Testis (tissue), 2 donors: Measurements from ENCODE around the gene CCDC116.

Experiments
- CTCF ChIP-seq, 3 experiments: fragments of 450-650 bp in 2 of 3; fragments of 200-600 bp in 1 of 3; sonication (generic) in 1 of 3; IDR thresholded peaks; one replicate each; pipeline ENCODE4 v1.5.1; 2016 to 2019; ENCODE audit warnings: antibody characterized with exemption in 3 of 3, mild to moderate bottlenecking in 2 of 3, moderate library complexity in 1 of 3
- POLR2A ChIP-seq: fragments of 450-650 bp; IDR thresholded peaks from one replicate; pipeline ENCODE4 v1.6.1; 2017; ENCODE audit warnings: antibody characterized with exemption, mild to moderate bottlenecking, moderate library complexity

GRCh38 chr22:21606775-21607174 is 25.8 kb upstream of the CCDC116 start:
- TF ChIP-seq CTCF (IDR thresholded peaks at IDR 0.05) (no peak), POLR2A (no peak)
